ENCODE measurements around the gene IBSP.

Gene IBSP, protein sequence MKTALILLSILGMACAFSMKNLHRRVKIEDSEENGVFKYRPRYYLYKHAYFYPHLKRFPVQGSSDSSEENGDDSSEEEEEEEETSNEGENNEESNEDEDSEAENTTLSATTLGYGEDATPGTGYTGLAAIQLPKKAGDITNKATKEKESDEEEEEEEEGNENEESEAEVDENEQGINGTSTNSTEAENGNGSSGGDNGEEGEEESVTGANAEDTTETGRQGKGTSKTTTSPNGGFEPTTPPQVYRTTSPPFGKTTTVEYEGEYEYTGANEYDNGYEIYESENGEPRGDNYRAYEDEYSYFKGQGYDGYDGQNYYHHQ

DNA sequence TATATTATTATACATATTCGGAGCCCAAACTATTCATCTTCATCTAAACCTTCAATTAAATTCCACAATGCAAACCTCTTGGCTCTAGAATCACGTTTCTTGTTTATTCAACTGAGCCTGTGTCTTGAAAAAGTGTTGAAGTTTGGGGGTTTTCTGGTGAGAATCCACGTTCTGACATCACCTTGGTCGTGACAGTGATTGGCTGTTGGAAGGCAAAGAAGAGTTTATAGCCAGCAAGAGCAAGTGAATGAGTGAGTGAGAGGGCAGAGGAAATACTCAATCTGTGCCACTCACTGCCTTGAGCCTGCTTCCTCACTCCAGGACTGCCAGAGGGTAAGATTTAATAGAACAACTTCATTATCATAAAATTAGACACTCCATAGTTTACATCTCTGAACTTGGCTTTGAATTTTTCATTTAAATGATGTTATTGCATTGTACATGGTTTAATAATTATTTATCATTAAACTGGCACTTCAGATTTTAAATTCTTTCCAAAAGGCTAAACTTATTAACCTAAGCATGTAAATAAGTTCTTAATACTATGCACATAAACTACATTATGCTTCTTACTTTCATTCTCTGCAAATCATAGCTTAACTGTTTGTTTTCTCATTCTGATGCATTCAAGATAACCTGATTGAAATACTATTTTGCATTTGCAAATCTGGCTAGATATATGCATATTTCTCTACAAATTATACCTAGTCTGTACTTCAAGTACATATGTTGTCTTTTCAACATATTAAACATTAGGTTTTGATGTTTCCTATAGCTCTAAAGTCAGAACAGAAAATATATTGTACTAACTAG is at the start of gene IBSP:
TSS of gene IBSP (plus strand) at position 254 of the 813 bp plus-strand sequence. CDS start 2,808 bp downstream, outside the sequence.
- no peak for DNase-seq (ENCODE audit: low spot score)

DNA sequence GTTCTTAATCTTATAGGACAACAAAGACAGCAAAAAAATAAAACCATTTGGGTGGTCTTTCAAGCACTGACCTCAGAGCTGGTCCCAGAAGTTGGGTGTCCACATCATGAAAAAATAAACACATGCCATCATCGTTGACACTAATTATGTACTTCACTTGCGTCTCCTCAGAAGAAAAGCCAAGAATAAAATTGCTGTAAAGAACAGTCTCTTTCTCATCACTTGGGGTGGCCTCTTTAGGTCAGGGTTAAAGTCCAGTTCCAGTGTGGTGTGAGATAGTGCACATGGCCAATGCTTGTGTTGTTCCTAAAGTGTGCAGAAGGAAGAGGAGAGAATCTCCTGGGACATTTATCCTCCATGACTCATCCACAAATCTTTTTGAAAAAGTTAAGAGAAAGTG is 49.5 kb upstream of the IBSP start:
- no peak for DNase-seq (ENCODE audit: low spot score)

DNA sequence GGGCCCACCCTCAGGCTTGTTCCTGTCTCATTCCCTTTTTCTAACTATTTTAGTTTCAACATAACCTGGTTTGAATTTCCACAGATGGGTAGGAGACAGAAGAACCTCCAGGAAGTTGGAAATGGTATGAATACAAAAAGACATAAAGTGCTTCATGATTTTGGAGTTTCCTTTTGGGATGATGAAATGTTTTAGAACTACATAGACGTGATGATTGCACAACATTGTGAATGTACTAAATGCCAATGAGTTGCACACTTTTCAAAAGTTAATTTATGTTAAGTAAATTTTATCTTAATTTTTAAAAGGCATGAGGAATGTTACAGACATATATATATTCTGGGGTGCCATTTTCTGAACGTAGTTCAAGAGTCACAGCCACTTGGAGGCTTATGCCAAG is 41.1 kb upstream of the IBSP start:
- no peak for DNase-seq (ENCODE audit: low spot score)

DNA sequence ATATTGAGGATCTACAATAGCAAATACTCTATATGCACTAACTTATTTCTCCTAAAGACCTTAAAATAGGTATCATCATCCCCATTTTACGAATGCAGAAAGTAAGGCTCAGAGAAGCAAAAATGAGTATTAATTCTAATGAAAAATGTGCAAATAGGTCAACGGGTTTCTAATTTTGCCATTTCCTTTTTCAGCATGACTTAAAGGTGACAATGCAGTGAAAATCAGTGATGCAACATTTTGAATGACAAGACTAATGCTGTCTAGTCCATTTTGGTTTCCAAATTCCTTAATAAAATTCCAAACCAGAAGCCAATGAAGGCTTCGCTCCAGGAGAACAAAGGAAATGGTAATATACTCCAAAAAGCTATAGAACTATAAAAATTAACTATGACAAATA is 37.0 kb upstream of the IBSP start:
- no peak for DNase-seq (ENCODE audit: low spot score)

DNA sequence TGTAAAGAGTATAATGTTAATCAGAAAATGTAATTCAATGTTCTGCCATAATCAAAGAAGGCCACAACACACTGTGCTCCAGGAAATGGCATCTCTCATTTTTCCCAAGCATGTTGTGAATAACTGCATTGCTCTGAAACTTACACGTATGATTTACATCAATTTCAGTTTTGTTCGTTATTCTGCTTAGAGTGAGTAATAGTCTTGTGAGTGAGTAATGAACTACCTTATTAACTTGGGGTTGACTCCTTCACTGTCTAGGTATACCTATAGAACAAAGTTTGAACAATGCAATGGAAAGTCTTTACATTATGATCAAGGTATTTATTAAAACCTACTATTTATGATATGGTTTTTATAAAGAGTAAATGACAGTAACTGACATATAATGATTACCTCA is 17.8 kb upstream of the IBSP start:
- DNase-seq (ENCODE audit: low spot score), result no peak

DNA sequence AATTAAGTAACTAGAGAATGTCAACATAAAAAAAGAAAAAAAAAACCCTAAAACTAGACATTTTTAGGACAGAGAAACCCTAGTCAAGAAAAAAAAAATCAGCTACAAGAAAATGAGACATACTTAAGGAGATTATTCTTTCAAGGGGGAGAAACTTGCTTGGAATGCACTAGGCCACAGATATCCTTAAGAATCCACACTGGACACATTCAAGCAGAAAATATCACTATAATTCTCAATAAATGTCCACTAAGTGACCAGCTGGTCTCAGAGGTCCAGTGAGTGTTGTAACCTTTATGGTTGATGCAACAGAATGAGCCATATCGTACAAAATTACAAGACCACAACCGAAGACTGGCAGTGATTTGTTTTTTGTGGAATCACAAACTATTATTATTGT is 15.6 kb upstream of the IBSP start:
- DNase-seq (ENCODE audit: low spot score), result no peak

DNA sequence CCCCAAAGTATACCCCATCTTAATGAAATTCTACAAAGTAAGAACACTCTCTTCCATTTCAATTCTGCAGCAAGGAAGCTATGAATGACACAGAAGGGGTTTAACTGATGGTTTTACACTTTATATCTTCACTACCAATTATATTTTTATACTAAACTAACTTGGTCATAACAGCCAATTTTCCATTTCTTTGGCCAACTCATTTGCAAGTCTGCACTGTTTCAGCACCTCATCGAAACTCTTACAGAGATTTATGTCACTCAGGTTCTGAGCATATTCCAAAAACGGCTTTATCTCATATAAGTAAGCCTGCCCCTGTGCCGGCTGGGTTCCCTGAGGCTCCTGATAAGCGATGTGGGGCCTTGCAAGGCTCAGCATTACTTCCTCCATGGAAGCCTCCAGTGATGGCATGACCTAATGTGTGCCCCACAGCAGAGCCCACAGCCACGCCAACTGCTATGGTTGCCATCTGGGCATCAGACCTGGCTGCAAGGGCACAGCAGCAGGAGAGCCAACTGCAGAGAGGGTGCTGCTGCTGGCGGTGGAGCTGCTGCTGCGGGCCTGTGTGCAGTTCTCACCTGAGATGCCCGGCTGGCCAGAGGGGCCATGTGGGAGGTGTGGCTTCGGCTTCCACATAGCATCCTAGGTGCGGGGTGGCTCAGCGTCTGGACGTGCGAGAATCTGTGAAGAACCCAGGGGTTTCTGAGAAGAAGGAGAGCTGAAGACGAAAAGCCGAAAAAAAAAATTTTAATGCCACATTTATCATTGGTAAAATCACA is 13.4 kb upstream of the IBSP start:
- no peak for DNase-seq (ENCODE audit: low spot score)

DNA sequence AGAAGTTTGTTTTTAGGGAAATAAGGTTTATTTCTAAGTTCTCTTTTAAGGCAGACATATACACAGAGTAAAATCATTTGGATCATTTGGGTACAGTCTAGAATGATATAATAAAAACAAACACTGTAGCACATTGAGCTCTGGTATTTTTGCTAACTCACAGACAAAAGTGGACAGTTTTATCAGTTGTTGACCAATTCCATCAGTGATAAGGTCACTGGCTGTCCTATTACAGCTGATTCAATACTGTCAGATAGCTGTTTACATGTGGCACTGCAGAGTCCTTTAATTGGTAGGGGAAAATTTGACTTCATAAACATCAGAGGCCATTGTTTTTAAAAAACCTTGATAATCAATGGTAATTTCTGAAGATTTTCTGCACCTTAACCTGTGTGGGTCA is 3.5 kb downstream of the IBSP start:
- no peak for DNase-seq (ENCODE audit: low spot score)

DNA sequence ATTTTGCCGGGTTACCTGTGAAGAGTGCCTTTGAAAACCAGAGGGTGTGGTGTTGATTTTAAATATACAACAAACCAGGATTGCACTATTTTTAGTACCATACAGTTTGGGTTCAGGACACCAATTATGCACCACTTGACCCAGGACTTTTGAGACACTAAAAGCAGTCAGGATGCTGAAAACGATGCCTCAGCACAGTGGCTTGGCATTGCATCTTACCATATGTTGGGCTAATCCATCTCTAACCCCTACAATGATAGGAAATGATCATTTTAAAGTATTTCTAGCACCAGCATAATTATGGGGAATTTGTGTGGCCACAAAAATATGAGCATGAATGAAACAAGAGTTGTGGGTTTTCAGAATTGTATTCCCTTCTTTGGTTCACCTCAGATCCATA is 4.1 kb downstream of the IBSP start:
- DNase-seq (ENCODE audit: low spot score), result no peak

DNA sequence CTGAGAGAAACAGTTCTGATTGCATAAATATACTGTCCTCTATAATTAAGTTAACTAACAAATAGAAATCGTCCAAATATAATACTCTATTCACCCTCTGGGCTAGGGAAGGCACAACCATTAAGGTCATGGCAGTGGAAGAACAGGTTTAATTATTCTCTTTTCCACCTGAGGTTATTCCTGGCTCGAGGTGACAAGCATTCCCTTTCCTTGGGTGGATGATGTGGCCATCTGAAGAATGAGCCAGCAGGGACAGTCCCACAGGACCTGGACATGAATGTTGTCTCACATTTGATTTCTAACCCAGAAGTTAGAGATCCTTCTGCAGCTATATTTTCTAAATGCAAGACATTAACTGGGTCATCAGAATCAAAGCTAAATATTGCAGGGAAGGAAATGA is 5.5 kb downstream of the IBSP start:
- no peak for DNase-seq (ENCODE audit: low spot score)

DNA sequence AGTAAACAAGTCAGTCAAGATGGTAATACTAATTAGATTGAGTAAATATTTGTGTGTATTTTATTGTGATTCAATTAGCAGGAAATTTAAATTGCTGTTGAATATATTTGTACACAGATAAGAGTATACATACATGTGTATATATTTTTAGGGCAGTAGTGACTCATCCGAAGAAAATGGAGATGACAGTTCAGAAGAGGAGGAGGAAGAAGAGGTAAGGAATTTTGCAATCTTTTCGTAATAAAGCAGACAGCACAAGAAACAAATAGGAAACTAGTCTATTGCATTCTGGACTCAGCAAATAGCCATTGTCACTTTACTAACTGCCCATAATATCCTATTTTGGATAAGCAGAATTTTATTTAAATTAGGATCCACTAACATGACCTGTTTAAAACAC is 6.6 kb downstream of the IBSP start:
- DNase-seq (ENCODE audit: low spot score), result no peak

DNA sequence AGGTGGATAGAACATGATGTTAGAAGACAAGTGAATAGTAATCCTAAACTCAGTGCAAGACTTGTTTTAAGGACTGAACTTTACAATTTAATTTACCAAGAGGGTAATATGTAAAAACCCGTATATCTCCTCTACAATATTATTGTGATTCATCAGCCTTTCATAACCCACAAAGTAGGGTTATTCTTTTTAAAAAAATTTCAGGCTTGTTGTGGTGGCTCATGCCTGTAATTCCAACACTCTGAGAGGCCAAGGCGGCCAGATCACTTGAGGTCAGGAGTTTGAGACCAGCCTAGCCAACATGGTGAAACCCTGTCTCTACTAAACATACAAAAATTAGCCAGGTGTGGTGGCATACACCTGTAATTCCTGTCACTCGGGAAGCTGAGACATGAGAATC is 7.2 kb downstream of the IBSP start:
- no peak for DNase-seq (ENCODE audit: low spot score)

DNA sequence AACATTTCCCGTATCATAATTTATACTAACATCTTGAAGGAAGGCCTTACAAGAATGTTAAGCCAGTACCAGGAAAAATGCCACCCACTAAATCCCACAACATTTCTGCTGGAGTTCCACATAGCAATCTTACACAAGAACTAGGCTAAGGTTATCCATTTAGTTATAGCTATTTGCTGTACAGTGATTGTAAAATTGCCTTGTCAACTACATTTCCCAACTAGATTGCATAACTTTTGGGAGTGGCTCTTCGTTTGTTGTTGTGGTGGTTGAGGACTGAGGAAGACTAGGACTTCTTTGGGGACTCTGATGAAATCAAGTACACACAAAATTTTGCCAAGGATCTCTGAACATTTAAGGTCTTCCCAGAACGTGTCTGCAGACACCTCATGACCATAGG is 8.0 kb downstream of the IBSP start:
- DNase-seq (ENCODE audit: low spot score), result no peak

DNA sequence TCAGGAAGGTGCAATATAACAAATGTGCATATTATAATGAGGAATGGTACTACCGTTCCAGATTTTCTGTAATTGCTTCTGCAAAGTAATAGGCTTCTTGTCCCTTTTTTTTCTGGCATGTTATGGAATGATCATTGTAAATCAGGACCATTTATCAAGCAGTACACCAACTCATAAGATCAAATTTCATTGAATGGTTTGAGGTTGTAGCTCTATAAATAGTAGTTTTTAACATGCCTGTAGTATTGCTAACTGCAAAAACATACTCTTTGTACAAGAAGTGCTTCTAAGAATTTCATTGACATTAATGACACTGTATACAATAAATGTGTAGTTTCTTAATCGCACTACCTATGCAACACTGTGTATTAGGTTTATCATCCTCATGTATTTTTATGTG is 12.6 kb downstream of the IBSP start:
- DNase-seq (ENCODE audit: low spot score), result no peak

DNA sequence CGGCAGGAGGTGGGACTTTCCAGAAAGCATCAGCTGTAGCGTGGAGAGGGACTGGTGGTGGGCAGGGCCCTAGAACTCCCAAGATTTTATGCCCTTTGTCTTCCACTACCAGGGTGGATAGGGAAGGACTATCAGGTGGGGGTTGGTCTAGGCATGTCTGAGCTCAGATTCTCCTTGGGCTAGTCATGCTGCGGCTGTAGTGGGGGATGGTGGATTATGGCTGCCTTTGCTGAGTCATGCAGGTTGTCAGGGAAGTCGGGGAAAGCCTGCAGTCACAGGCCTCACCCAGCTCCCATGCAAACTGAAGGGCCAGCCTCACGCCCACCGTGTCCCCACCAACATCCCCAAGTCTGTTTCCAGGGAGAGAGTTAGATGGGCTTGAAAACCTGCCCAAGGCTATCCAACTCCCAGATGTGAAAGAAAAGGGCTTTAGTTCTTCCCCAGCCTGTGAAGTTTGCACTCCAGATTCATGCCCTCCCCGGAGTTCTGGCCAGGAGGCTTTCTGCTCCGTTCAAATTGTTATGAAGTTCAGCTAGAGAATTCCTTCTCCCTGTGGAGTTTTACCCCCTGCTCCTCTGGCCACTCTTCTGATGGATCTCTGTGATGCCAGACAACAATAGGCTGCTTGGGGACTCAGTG is 20.0 kb downstream of the IBSP start:
- no peak for DNase-seq (ENCODE audit: low spot score)

DNA sequence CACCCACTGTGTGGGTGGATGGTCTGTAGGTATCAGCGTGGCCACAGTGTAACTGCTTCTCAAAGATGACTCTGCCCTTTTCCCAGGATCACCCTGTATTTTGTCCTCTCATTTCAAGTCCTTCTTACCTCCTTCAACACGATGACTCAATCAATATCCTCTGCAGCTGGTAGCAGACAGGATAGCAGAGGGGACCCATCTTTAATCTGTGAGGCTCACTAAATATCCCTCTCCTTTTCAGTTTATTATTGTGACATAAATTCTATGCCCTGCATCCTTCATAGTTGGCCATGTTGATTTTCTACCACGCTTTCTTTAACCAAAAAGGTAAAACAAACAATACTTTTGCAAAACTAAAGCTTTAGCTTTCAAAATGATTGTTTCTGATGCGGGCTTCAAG is 23.8 kb downstream of the IBSP start:
- DNase-seq (ENCODE audit: low spot score), result no peak

DNA sequence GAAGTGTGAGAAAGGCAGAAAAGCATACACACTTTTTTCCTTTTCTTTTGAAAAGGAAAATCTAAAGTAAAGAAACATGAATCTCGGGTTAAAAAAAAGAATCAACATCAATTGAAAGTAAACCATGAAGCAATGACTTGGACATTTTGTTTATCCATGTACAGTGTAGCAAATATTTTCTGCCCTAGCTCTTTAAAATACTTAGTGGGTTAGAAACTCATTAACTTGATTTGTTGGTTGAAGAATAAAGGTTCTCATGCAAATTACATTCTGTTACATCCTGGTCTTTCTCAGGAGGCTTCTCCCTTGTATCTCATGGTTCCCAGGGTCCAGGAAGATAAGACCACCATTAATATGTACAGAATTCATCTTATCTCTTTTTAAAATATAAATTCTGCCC is 24.4 kb downstream of the IBSP start:
- DNase-seq (ENCODE audit: low spot score), result no peak

DNA sequence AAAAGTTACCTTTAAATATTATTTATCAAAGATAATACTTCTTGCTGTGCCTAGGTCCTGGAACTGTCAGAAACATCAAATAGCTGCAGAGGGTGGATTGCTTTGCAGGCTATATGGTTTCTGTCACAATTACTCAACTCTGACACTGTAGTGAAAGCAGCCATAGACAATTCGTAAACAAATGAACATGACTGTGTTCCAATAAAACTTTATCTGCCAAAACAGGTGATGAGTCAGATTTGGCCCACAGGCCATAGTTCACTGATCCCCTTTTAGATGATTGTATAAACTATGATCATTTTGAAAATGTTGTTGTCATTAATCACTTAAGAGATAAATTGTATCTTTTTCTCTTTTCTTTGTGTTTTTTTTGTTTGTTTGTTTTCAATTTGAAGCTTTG is 25.0 kb downstream of the IBSP start:
- no peak for DNase-seq (ENCODE audit: low spot score)

DNA sequence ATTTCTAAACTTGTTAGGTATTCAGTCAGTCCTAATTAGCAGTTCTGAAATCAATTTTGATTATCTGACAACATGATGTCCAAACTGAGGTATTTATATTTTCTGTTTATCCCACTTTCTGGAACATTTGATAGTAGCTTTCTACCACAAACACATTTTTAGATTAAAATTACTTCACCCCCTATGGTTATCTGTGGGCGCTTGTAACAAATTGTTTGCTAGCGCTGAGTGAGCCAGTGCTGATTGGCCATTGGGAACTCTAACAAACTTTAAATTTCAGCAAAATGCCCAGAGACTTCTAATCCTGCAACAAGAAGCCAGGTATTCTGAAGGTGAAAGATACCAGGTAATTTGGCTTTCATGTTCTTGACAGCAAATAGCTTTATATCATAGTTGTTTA is 33.3 kb downstream of the IBSP start, which contains the start of gene MEPE:
TSS of gene MEPE (plus strand) at position 301 of the 400 bp plus-strand sequence. CDS start 1,746 bp downstream, outside the sequence.
- DNase-seq (ENCODE audit: low spot score), result no peak

DNA sequence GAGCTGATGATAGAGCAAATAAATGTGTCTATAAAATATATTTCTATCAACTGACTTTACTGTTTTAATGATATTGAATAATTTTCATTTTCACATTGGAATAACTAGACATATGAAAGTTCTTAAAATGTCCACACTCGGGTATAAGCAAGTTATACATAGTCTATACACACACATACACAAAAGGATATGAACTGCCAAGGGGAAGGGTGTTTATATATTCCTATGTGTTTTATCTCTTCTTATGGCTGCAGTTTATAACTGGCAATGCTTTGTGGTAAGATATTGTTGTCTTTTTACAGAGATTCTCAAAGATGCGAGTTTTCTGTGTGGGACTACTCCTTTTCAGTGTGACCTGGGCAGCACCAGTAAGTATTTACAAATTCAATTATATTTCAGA is 35.0 kb downstream of the IBSP start:
- no peak for DNase-seq (ENCODE audit: low spot score)

DNA sequence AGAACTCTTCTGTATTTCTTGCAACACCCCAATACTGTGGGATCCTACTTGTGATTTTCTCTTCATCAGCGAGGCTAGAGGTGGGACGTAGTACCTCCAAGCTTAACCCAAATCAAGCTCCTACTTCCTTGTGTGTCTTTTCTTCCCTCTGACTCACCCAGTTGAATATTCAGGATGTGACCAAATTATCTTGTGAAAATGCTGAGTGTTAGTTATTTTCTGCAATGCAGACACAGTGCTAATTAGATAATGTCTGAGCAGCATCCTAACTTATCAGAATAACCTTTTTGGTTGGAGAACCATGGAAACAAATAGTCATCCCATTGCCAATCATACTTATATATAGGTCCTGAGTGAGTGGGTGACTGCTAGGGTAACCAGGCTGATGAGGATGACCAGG is 35.8 kb downstream of the IBSP start:
- no peak for DNase-seq (ENCODE audit: low spot score)

DNA sequence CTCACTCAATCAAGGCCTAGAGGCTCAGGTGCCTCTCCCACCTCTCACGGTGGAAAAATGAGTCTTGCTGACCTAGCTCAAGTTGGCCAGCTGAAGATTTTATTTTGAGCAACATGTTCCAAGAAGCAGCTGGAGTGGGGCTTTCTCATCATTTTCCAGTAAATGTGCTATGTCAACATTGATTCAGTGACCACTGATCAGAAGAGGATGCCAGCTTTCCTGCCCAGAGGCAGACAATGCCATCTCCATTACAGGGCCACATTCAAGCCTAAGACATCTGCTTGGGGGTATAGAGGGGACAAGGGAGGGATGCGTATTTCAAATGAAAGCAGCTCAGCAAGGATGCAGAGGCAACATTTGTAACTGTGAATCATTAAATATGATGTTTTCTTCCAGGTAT is 36.4 kb downstream of the IBSP start:
- no peak for DNase-seq (ENCODE audit: low spot score)
